ENCODE data around the gene HAUS5. TPM values are rescaled to one million over a fixed set of nuclear protein-coding genes. Genes with fewer than 3 reads are reported as not detected.

Gene HAUS5
- total RNA-seq, 1 experiment from 2014 or later = 27.4 TPM

- DNase-seq = no peak
- H3K27me3 ChIP-seq (ENCODE audit: control insufficient read depth, insufficient read depth, low read length) = no peaks in the 10 kb centered on the region
- H3K36me3 ChIP-seq (replicated peaks; ENCODE audit: control insufficient read depth, insufficient read depth, low read length) = peaks cover 7% of the 10 kb centered on the region
- H3K4me3 ChIP-seq (ENCODE audit: insufficient read depth, low read depth, low read length) = no peak overlapping the region
Measured at GRCh38 chr19:35621708-35622107, 9.2 kb downstream of the HAUS5 start.

GRCh38 chr19:35622750-35623149 is 10.2 kb downstream of the HAUS5 start:
- Histone ChIP-seq H3K36me3 (replicated peaks; ENCODE audit: control insufficient read depth, insufficient read depth, low read length) (peaks cover 6% of the 10 kb centered on the region), H3K27me3 (ENCODE audit: control insufficient read depth, insufficient read depth, low read length) (no peaks in the 10 kb centered on the region), H3K4me3 (ENCODE audit: insufficient read depth, low read depth, low read length) (no peak overlapping the region)
- DNase-seq = no peak

DNA sequence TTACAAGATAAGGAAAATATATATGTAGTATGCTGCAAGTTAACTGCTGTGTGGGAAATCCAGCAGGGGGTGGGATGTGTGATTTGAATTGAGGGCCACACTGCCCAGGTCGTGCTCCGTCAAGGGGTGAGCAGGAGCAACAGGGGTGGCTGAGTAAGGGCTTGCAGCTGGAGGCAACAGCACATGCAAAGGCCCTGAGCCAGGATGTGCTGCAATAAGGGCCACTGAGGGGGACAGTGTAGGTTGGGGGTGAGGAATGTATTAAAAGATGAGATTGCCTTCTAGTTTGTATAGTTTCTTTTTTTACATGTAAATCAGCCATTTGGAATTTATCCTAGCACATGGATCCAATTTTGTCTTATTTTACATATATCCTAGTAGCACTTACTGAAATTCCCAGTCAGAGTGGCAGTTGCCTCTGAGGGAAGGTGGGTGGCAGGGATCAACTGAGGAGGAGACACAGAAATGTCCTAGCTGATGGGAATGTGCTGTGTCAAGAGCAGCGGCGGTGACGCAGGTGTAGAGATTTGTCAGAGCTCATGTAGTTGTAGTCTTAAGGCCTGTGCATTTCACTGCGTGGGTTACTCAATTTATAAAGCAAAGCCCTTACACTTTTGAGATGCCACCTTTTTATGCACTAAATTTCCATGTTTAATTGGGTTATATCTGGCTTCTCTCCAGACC is 10.9 kb downstream of the HAUS5 start:
- Histone ChIP-seq H3K4me3 (ENCODE audit: insufficient read depth, low read depth, low read length) (no peak overlapping the region), H3K36me3 (replicated peaks; ENCODE audit: control insufficient read depth, insufficient read depth, low read length) (peaks cover 6% of the 10 kb centered on the region), H3K27me3 (ENCODE audit: control insufficient read depth, insufficient read depth, low read length) (no peaks in the 10 kb centered on the region)
- DNase-seq = no peak

DNA sequence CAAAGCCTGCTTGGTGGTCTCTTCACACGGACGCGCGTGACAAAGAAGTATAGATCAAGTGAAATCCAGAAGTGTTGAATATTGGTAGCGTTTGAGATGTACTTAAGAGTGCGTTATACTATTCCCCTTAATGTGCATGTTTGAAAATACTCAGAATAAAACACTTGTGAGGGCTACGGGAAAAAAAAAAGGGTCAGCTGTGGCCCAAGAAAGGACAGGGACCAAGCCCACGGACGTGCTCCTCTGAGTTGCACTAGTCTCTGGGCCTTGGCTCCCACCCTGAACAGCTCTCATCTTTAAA is 15.7 kb downstream of the HAUS5 start:
- no peaks in the 10 kb centered on the region for H3K27me3 ChIP-seq (ENCODE audit: control insufficient read depth, insufficient read depth, low read length)
- H3K4me3 ChIP-seq (ENCODE audit: insufficient read depth, low read depth, low read length) = peak overlapping the region; percentile 88
- peaks cover 21% of the 10 kb centered on the region for H3K36me3 ChIP-seq (replicated peaks; ENCODE audit: control insufficient read depth, insufficient read depth, low read length)
- no peak for DNase-seq

GRCh38 chr19:35628565-35629331 is 16.2 kb downstream of the HAUS5 start, which contains the start of gene RBM42:
Gene RBM42 (plus strand): TSS chr19:35629036. CDS start chr19:35629154, 118 bp downstream.
- peak; percentile 99 for DNase-seq
- Histone ChIP-seq H3K4me3 (ENCODE audit: insufficient read depth, low read depth, low read length) (peak within 1 kb of the TSS; percentile 88), H3K36me3 (replicated peaks; ENCODE audit: control insufficient read depth, insufficient read depth, low read length) (peaks cover 21% of the 10 kb centered on the region), H3K27me3 (ENCODE audit: control insufficient read depth, insufficient read depth, low read length) (no peaks in the 10 kb centered on the region)

DNA sequence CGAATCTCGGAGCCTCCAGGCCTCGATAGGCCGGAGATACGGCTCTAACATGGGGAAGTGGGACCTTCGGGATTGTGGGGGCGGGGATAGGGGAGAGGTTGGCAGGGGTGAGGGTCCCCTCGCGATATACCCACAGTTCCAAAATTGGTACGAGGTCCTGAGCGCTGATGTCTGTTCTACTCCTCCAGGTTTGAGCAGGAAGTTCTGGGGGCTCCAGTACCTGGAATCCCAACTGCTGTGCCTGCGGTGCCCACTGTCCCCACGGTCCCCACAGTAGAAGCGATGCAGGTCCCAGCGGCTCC is 16.7 kb downstream of the HAUS5 start:
- H3K27me3 ChIP-seq (ENCODE audit: control insufficient read depth, insufficient read depth, low read length) = no peaks in the 10 kb centered on the region
- peaks cover 23% of the 10 kb centered on the region for H3K36me3 ChIP-seq (replicated peaks; ENCODE audit: control insufficient read depth, insufficient read depth, low read length)
- H3K4me3 ChIP-seq (ENCODE audit: insufficient read depth, low read depth, low read length) = peak overlapping the region; percentile 88
- no peak for DNase-seq

- peak; percentile 41 for DNase-seq
- H3K36me3 ChIP-seq (replicated peaks; ENCODE audit: control insufficient read depth, insufficient read depth, low read length) = peaks cover 36% of the 10 kb centered on the region
Measured at GRCh38 chr19:35633727-35634440, 21.3 kb downstream of the HAUS5 start.

GRCh38 chr19:35636651-35637050 is 24.1 kb downstream of the HAUS5 start:
- Histone ChIP-seq H3K36me3 (replicated peaks; ENCODE audit: control insufficient read depth, insufficient read depth, low read length) (peaks cover 23% of the 10 kb centered on the region), H3K27me3 (ENCODE audit: control insufficient read depth, insufficient read depth, low read length) (no peaks in the 10 kb centered on the region), H3K4me3 (ENCODE audit: insufficient read depth, low read depth, low read length) (no peak overlapping the region)
- DNase-seq = no peak

More at GRCh38 chr19:35633727-35634440, 21.3 kb downstream of the HAUS5 start:
- Histone ChIP-seq H3K27me3 (ENCODE audit: control insufficient read depth, insufficient read depth, low read length) (no peaks in the 10 kb centered on the region), H3K4me3 (ENCODE audit: insufficient read depth, low read depth, low read length) (no peak overlapping the region)

DNA sequence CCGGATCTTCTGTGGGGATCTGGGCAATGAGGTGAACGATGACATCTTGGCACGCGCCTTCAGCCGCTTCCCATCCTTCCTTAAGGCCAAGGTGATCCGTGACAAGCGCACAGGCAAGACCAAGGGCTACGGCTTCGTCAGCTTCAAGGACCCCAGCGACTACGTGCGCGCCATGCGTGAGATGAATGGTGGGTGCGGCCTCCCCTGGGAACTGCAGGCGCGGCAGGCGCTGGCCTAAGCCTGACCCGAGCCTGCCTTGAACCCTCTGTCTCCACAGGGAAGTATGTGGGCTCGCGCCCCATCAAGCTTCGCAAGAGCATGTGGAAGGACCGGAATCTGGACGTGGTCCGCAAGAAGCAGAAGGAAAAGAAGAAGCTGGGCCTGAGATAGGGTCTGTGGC is 24.6 kb downstream of the HAUS5 start:
- DNase-seq = no peak
- Histone ChIP-seq H3K27me3 (ENCODE audit: control insufficient read depth, insufficient read depth, low read length) (peaks cover under 1% of the 10 kb centered on the region; the same call in 1 of the 2 replicates), H3K36me3 (replicated peaks; ENCODE audit: control insufficient read depth, insufficient read depth, low read length) (peaks cover 22% of the 10 kb centered on the region), H3K4me3 (ENCODE audit: insufficient read depth, low read depth, low read length) (no peak overlapping the region)

DNA sequence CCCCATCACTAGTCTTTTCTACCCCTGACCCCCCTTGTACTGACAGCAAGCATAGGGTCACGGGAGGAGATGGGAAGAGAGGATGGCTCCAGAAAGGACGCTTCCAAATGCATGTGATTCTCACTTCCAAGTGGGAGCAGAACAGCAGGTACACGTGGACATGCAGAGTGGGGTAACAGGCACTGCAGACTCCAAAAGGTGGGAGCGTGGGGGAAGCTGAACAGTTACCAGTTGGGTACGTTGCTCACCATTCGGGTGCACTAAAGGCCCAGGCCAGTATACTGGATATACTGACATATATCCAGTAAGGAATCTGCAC is 26.7 kb downstream of the HAUS5 start:
- H3K36me3 ChIP-seq (replicated peaks; ENCODE audit: control insufficient read depth, insufficient read depth, low read length) = peaks cover 13% of the 10 kb centered on the region
- peaks cover 8% of the 10 kb centered on the region for H3K27me3 ChIP-seq (ENCODE audit: control insufficient read depth, insufficient read depth, low read length)
- no peak overlapping the region for H3K4me3 ChIP-seq (ENCODE audit: insufficient read depth, low read depth, low read length)
- DNase-seq = no peak

DNA sequence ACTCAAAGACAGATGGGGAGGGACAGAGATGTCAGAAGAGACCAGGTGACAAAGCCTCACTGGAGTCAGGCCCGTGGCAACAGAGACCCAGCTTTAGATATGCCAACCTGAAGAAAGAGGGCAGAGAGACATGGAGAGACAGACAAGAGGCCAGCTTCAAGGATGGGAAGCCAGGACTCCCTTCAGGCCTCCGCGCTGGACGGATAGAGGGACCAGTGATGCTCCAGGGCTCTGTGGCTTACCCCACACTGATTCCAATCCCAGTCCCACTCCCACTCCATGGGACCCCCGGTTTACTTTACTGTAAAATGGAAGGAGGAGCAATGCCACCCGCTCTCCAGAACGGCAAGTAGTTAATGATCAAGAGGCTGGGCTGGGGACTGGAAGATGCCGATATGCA is 27.3 kb downstream of the HAUS5 start:
- no peak for DNase-seq
- Histone ChIP-seq H3K4me3 (ENCODE audit: insufficient read depth, low read depth, low read length) (no peak overlapping the region), H3K27me3 (ENCODE audit: control insufficient read depth, insufficient read depth, low read length) (peaks cover 8% of the 10 kb centered on the region), H3K36me3 (replicated peaks; ENCODE audit: control insufficient read depth, insufficient read depth, low read length) (peaks cover 13% of the 10 kb centered on the region)

DNA sequence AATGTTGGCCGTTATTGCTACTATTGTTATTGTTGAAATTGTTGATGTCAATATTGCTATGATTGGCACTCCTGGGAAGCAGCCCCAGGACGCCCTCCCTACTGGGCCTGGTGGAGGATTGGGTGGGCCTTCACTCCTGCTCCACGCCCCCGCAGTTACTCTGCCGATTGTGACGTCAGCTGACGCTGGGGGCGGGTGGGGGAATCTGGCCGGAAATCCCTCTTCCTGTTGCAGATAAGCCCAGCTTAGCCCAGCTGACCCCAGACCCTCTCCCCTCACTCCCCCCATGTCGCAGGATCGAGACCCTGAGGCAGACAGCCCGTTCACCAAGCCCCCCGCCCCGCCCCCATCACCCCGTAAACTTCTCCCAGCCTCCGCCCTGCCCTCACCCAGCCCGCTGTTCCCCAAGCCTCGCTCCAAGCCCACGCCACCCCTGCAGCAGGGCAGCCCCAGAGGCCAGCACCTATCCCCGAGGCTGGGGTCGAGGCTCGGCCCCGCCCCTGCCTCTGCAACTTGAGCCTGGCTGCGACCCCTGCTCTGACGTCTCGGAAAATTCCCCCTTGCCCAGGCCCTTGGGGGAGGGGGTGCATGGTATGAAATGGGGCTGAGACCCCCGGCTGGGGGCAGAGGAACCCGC is 29.1 kb downstream of the HAUS5 start, which contains the start of gene ETV2:
Gene ETV2, plus strand, starts transcription at position 231 of the 637 bp plus-strand sequence. CDS start 716 bp downstream, outside the sequence.
- DNase-seq = peak; percentile 86
- H3K4me3 ChIP-seq (ENCODE audit: insufficient read depth, low read depth, low read length) = 0 out of 2 replicates have a peak within 1 kb of the TSS, but pooled peaks have one; percentile 9
- H3K36me3 ChIP-seq (replicated peaks; ENCODE audit: control insufficient read depth, insufficient read depth, low read length) = peaks cover 7% of the 10 kb centered on the region
- H3K27me3 ChIP-seq (ENCODE audit: control insufficient read depth, insufficient read depth, low read length) = peaks cover 10% of the 10 kb centered on the region

- H3K27me3 ChIP-seq (ENCODE audit: control insufficient read depth, insufficient read depth, low read length) = peaks cover 10% of the 10 kb centered on the region
- H3K36me3 ChIP-seq (replicated peaks; ENCODE audit: control insufficient read depth, insufficient read depth, low read length) = peaks cover 2% of the 10 kb centered on the region
- DNase-seq = no peak
- H3K4me3 ChIP-seq (ENCODE audit: insufficient read depth, low read depth, low read length) = no peak overlapping the region
Measured at GRCh38 chr19:35642312-35642711, 29.8 kb downstream of the HAUS5 start.

DNA sequence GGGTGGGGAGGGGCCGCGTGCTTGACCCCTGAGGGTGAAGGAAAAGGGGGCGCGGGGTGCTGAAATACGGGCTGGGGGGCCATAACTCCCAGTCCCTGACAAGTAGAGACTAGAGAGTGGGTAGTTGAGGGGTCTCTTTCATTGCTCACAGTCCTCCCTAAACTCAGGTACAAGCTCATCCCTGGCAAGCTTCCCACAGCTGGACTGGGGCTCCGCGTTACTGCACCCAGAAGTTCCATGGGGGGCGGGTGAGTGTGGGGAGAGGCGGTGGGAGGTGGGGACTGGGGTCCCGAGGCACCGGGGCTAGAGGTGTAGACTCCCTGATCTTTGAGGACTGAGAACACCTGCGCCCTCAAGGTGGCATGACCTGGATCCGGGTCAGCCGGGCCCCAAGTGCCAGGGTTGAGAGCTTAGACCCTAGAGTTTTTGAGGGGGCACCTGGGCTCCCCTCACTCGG is 30.3 kb downstream of the HAUS5 start:
- peaks cover 10% of the 10 kb centered on the region for H3K27me3 ChIP-seq (ENCODE audit: control insufficient read depth, insufficient read depth, low read length)
- no peaks in the 10 kb centered on the region; the same call in 1 of the 2 replicates for H3K36me3 ChIP-seq (replicated peaks; ENCODE audit: control insufficient read depth, insufficient read depth, low read length)
- H3K4me3 ChIP-seq (ENCODE audit: insufficient read depth, low read depth, low read length) = peak overlapping the region; percentile 60
- no peak for DNase-seq
